Measurements from ENCODE around the gene ADK. TPM values are rescaled to one million over a fixed set of nuclear protein-coding genes. Genes with fewer than 3 reads are reported as not detected.

The ADK gene
- polyA plus RNA-seq, 1 donor (not counting 4 experiments of a cell fraction or from before 2014, with no cell fraction given) = 139 TPM

GRCh38 chr10:74379474-74379873, 228.5 kb downstream of the ADK start:
- no peak overlapping the region for H3K9ac ChIP-seq (ENCODE audit: control insufficient read depth, extremely low read depth, insufficient read depth, low read length)
- dilution Hi-C loops (cut with MboI; ENCODE audit: extremely low pct_ligation_motif_present, low sequenced_read_pairs) = no loop called here
- H3K79me2 ChIP-seq (ENCODE audit: control insufficient read depth, insufficient read depth, low read length) = peaks cover 19% of the 10 kb centered on the region
- H3K27ac ChIP-seq (ENCODE audit: control insufficient read depth, insufficient read depth, low read length) = no peak overlapping the region
- H3K9me1 ChIP-seq (ENCODE audit: control insufficient read depth, extremely low read depth, insufficient read depth, low read length) = no peaks in the 10 kb centered on the region
- no peaks in the 10 kb centered on the region for H3K4me1 ChIP-seq (ENCODE audit: control insufficient read depth, extremely low read depth, insufficient read depth, low read length)
- no peak overlapping the region for H2AFZ ChIP-seq (ENCODE audit: control insufficient read depth, low read length)
- FAIRE-seq = no peak
- peaks cover 0 to 2% of the 10 kb centered on the region in 2 experiments for H3K36me3 ChIP-seq (ENCODE audit: control insufficient read depth in 2 of 2, extremely low read depth in 1 of 2, insufficient read depth in 2 of 2, low read length in 2 of 2)
- no peaks in the 10 kb centered on the region for H3K27me3 ChIP-seq (ENCODE audit: control insufficient read depth, extremely low read depth, insufficient read depth, low read length)
- H3K4me3 ChIP-seq (ENCODE audit: control insufficient read depth in 2 of 3, extremely low read depth in 1 of 3, insufficient read depth in 2 of 3, low read depth in 1 of 3, low read length in 3 of 3) = no peak overlapping the region
- peaks cover 3% of the 10 kb centered on the region for H4K20me1 ChIP-seq (ENCODE audit: control insufficient read depth, extremely low read depth, insufficient read depth, low read length)
- no peak overlapping the region for H3K4me2 ChIP-seq (ENCODE audit: control insufficient read depth, extremely low read depth, insufficient read depth, low read depth, low read length)
- no peaks in the 10 kb centered on the region for H3K9me3 ChIP-seq (ENCODE audit: control insufficient read depth, low read depth, low read length)
- TF ChIP-seq EZH2 (IDR thresholded peaks at IDR 0.05; ENCODE audit: low read length) = no peak
- no peak for TF ChIP-seq CTCF (optimal IDR thresholded peaks at IDR 0.05 in 1 of 3, IDR thresholded peaks at IDR 0.05 in 1 of 3, conservative IDR thresholded peaks at IDR 0.05 in 1 of 3; ENCODE audit: extremely low read depth in 1 of 3, insufficient read depth in 2 of 3, low read length in 3 of 3)
- DNase-seq (ENCODE audit: low read depth, low spot score) = no peak

- H3K27ac ChIP-seq (ENCODE audit: control insufficient read depth, insufficient read depth, low read length) = no peak overlapping the region
- H3K36me3 ChIP-seq (ENCODE audit: control insufficient read depth in 2 of 2, extremely low read depth in 1 of 2, insufficient read depth in 2 of 2, low read length in 2 of 2) = peaks cover 0 to 2% of the 10 kb centered on the region in 2 experiments
- TF ChIP-seq EZH2 (IDR thresholded peaks at IDR 0.05; ENCODE audit: low read length) (no peak), CTCF (optimal IDR thresholded peaks at IDR 0.05 in 1 of 3, IDR thresholded peaks at IDR 0.05 in 1 of 3, conservative IDR thresholded peaks at IDR 0.05 in 1 of 3; ENCODE audit: extremely low read depth in 1 of 3, insufficient read depth in 2 of 3, low read length in 3 of 3) (no peak)
- no peaks in the 10 kb centered on the region for H3K4me1 ChIP-seq (ENCODE audit: control insufficient read depth, extremely low read depth, insufficient read depth, low read length)
- no peaks in the 10 kb centered on the region for H3K27me3 ChIP-seq (ENCODE audit: control insufficient read depth, extremely low read depth, insufficient read depth, low read length)
- DNase-seq (ENCODE audit: low read depth, low spot score) (no peak), FAIRE-seq (no peak)
- no peak overlapping the region for H3K9ac ChIP-seq (ENCODE audit: control insufficient read depth, extremely low read depth, insufficient read depth, low read length)
- H4K20me1 ChIP-seq (ENCODE audit: control insufficient read depth, extremely low read depth, insufficient read depth, low read length) = peaks cover 3% of the 10 kb centered on the region
- H3K4me3 ChIP-seq (ENCODE audit: control insufficient read depth in 2 of 3, extremely low read depth in 1 of 3, insufficient read depth in 2 of 3, low read depth in 1 of 3, low read length in 3 of 3) = no peak overlapping the region
- peaks cover 16% of the 10 kb centered on the region for H3K79me2 ChIP-seq (ENCODE audit: control insufficient read depth, insufficient read depth, low read length)
- no peaks in the 10 kb centered on the region for H3K9me1 ChIP-seq (ENCODE audit: control insufficient read depth, extremely low read depth, insufficient read depth, low read length)
- no peaks in the 10 kb centered on the region for H3K9me3 ChIP-seq (ENCODE audit: control insufficient read depth, low read depth, low read length)
- dilution Hi-C loops (cut with MboI; ENCODE audit: extremely low pct_ligation_motif_present, low sequenced_read_pairs) = no loop called here
- no peak overlapping the region for H3K4me2 ChIP-seq (ENCODE audit: control insufficient read depth, extremely low read depth, insufficient read depth, low read depth, low read length)
- H2AFZ ChIP-seq (ENCODE audit: control insufficient read depth, low read length) = no peak overlapping the region
These were observed 229.8 kb downstream of the ADK start for GRCh38 chr10:74380795-74381194.
